Endothelial cell (in vitro differentiated cells): ENCODE data around the gene GDPD3. TPM values are rescaled to one million over a fixed set of nuclear protein-coding genes. Genes with fewer than 3 reads are reported as not detected.

Experiments used
- DNase-seq: peaks from one replicate; pipeline ENCODE4 v3.0.0; 2021; ENCODE audit warnings: low spot score
- H3K27ac Mint-ChIP-seq: one replicate; pipeline ENCODE4 v1.8.0; 2021; ENCODE audit warnings: mixed read lengths, inconsistent platforms; ENCODE audit not compliant: unreplicated experiment
- H3K27me3 Mint-ChIP-seq: one replicate; pipeline ENCODE4 v1.8.0; 2021; ENCODE audit warnings: mild to moderate bottlenecking, moderate library complexity, mixed read lengths, inconsistent platforms; ENCODE audit not compliant: unreplicated experiment
- H3K36me3 Mint-ChIP-seq: one replicate; pipeline ENCODE4 v1.8.0; 2021; ENCODE audit warnings: mild to moderate bottlenecking, low read depth, mixed read lengths, inconsistent platforms; ENCODE audit not compliant: unreplicated experiment
- H3K4me1 Mint-ChIP-seq: one replicate; pipeline ENCODE4 v1.8.0; 2021; ENCODE audit warnings: mild to moderate bottlenecking, mixed read lengths, inconsistent platforms; ENCODE audit not compliant: unreplicated experiment
- H3K4me3 Mint-ChIP-seq: one replicate; pipeline ENCODE4 v1.8.0; 2021; ENCODE audit warnings: mild to moderate bottlenecking, mixed read lengths, inconsistent platforms; ENCODE audit not compliant: unreplicated experiment
- H3K9me3 Mint-ChIP-seq: one replicate; pipeline ENCODE4 v1.8.0; 2021; ENCODE audit warnings: mixed read lengths, inconsistent platforms; ENCODE audit not compliant: unreplicated experiment
- CTCF ChIP-seq: fragments of 200-600 bp; sonication (generic); IDR thresholded peaks from one replicate; pipeline ENCODE4 v1.5.0; 2021; ENCODE audit warnings: antibody characterized with exemption; ENCODE audit not compliant: unreplicated experiment
- total RNA-seq: library from RNA; stranded (reverse); fragmentation: NEBNext Ultra II Directional; extraction: Animal tissue kit (Norgen Biotek cat#: 25700); gene quantifications from one replicate; pipeline ENCODE4 v1.2.1, GENCODE V29; 2021; ENCODE audit not compliant: unreplicated experiment

The GDPD3 gene
- total RNA-seq, 1 donor from 2014 or later, result 9.3 TPM

GRCh38 chr16:30069611-30070462 lies 43.5 kb downstream of the GDPD3 start:
- H3K27me3 Mint-ChIP-seq, result peaks cover 11% of the 10 kb centered on the region
- H3K36me3 Mint-ChIP-seq, result peaks cover 32% of the 10 kb centered on the region
- no peaks in the 10 kb centered on the region for H3K9me3 Mint-ChIP-seq
- DNase-seq, result no peak
- peak overlapping the region; percentile 69 for H3K4me3 Mint-ChIP-seq
- H3K4me1 Mint-ChIP-seq, result peaks cover 12% of the 10 kb centered on the region
- H3K27ac Mint-ChIP-seq, result no peak overlapping the region
- no peak for TF ChIP-seq CTCF

GRCh38 chr16:30068750-30069610 lies 44.4 kb downstream of the GDPD3 start:
- DNase-seq, result peak; percentile 59
- H3K9me3 Mint-ChIP-seq, result no peaks in the 10 kb centered on the region

GRCh38 chr16:30068333-30068732 lies 45.0 kb downstream of the GDPD3 start:
- Mint-ChIP-seq H3K27me3 (peaks cover 10% of the 10 kb centered on the region), H3K27ac (peak overlapping the region; percentile 64), H3K36me3 (peaks cover 31% of the 10 kb centered on the region), H3K4me3 (peak overlapping the region; percentile 56), H3K4me1 (peaks cover 14% of the 10 kb centered on the region), H3K9me3 (no peaks in the 10 kb centered on the region)
- DNase-seq, result no peak
- TF ChIP-seq CTCF, result no peak

More at GRCh38 chr16:30068750-30069610, 44.4 kb downstream of the GDPD3 start:
- peaks cover 10% of the 10 kb centered on the region for H3K27me3 Mint-ChIP-seq
- H3K27ac Mint-ChIP-seq, result no peak overlapping the region
- peaks cover 14% of the 10 kb centered on the region for H3K4me1 Mint-ChIP-seq
- H3K4me3 Mint-ChIP-seq, result peak overlapping the region; percentile 69
- peaks cover 31% of the 10 kb centered on the region for H3K36me3 Mint-ChIP-seq
- peak; percentile 71 for TF ChIP-seq CTCF

GRCh38 chr16:30067584-30067916 lies 45.8 kb downstream of the GDPD3 start:
- no peak for DNase-seq
- Mint-ChIP-seq H3K4me1 (peaks cover 14% of the 10 kb centered on the region), H3K27me3 (peaks cover 10% of the 10 kb centered on the region), H3K9me3 (no peaks in the 10 kb centered on the region), H3K4me3 (peak overlapping the region; percentile 92), H3K36me3 (peaks cover 31% of the 10 kb centered on the region), H3K27ac (peak overlapping the region; percentile 30)
- no peak for TF ChIP-seq CTCF
